RWPE2 (cell line): ENCODE results near the gene SLC35G3.

ENCODE experiments used
- ATAC-seq: fragments of 200-7000 bp; cut with Tn5 transposase; 3 replicates; pipeline ENCODE4 v1.9.1; 2021; ENCODE audit warnings: low read depth
- DNase-seq: peaks from one replicate; pipeline ENCODE4 v3.0.0-alpha.2; 2020; ENCODE audit warnings: low spot score
- H3K27ac ChIP-seq: fragments of 450-650 bp; 2 replicates; pipeline ENCODE4 v1.5.1; 2017; ENCODE audit warnings: mild to moderate bottlenecking; ENCODE audit not compliant: poor library complexity, severe bottlenecking
- H3K27me3 ChIP-seq: fragments of 250-450 bp; sonication (Bioruptor Pico); 2 replicates; pipeline ENCODE4 v1.5.1; 2021; ENCODE audit warnings: mild to moderate bottlenecking, moderate library complexity; ENCODE audit not compliant: insufficient read depth, poor library complexity, severe bottlenecking
- H3K36me3 ChIP-seq: fragments of 250-450 bp; sonication (Bioruptor Pico); 2 replicates; pipeline ENCODE4 v1.5.1; 2020; ENCODE audit warnings: low read depth, mild to moderate bottlenecking, moderate library complexity
- H3K4me1 ChIP-seq: fragments of 250-450 bp; sonication (Bioruptor Pico); 2 replicates; pipeline ENCODE4 v1.5.1; 2021; ENCODE audit warnings: mild to moderate bottlenecking, moderate library complexity; ENCODE audit not compliant: insufficient read depth, poor library complexity, severe bottlenecking
- H3K4me3 ChIP-seq: fragments of 250-450 bp; sonication (Bioruptor Pico); 2 replicates; pipeline ENCODE4 v1.5.1; 2021; ENCODE audit warnings: mild to moderate bottlenecking, moderate library complexity; ENCODE audit not compliant: severe bottlenecking
- H3K9me3 ChIP-seq: fragments of 250-450 bp; sonication (Bioruptor Pico); 2 replicates; pipeline ENCODE4 v1.5.1; 2021; ENCODE audit warnings: mild to moderate bottlenecking, moderate library complexity; ENCODE audit not compliant: severe bottlenecking
- CTCF ChIP-seq: fragments of 450-650 bp; IDR thresholded peaks from one replicate; pipeline ENCODE4 v1.5.1; 2017; ENCODE audit warnings: mild to moderate bottlenecking, moderate library complexity; ENCODE audit not compliant: poor library complexity, severe bottlenecking

Gene SLC35G3

GRCh38 chr17:35189291-35189690, 4.9 kb downstream of the SLC35G3 start:
- DNase-seq = no peak
- Histone ChIP-seq H3K36me3 (no peaks in the 10 kb centered on the region), H3K27ac (no peak overlapping the region), H3K9me3 (no peaks in the 10 kb centered on the region), H3K27me3 (no peaks in the 10 kb centered on the region), H3K4me1 (peaks cover 21% of the 10 kb centered on the region), H3K4me3 (no peak overlapping the region)
- TF ChIP-seq CTCF = no peak
- 0 out of 3 replicates have a peak, but pooled peaks have one; percentile 38 for ATAC-seq

GRCh38 chr17:35188111-35188510, 6.1 kb downstream of the SLC35G3 start:
- no peaks in the 10 kb centered on the region for H3K27me3 ChIP-seq
- DNase-seq = no peak
- H3K27ac ChIP-seq = peak overlapping the region; percentile 28
- ATAC-seq = peak; percentile 80
- no peak for TF ChIP-seq CTCF
- no peak overlapping the region for H3K4me3 ChIP-seq
- peaks cover 21% of the 10 kb centered on the region for H3K4me1 ChIP-seq
- H3K9me3 ChIP-seq = no peaks in the 10 kb centered on the region
- no peaks in the 10 kb centered on the region for H3K36me3 ChIP-seq

GRCh38 chr17:35187481-35187880, 6.7 kb downstream of the SLC35G3 start:
- Histone ChIP-seq H3K36me3 (no peaks in the 10 kb centered on the region), H3K27me3 (no peaks in the 10 kb centered on the region), H3K4me1 (peaks cover 21% of the 10 kb centered on the region), H3K4me3 (no peak overlapping the region), H3K27ac (peak overlapping the region; percentile 28), H3K9me3 (no peaks in the 10 kb centered on the region)
- no peak for ATAC-seq
- no peak for DNase-seq
- no peak for TF ChIP-seq CTCF

GRCh38 chr17:35185849-35186248, 8.3 kb downstream of the SLC35G3 start:
- DNase-seq = no peak
- H3K4me1 ChIP-seq = peaks cover 21% of the 10 kb centered on the region
- no peak overlapping the region for H3K27ac ChIP-seq
- H3K27me3 ChIP-seq = no peaks in the 10 kb centered on the region
- no peak for TF ChIP-seq CTCF
- H3K4me3 ChIP-seq = no peak overlapping the region
- H3K9me3 ChIP-seq = no peaks in the 10 kb centered on the region
- no peak for ATAC-seq
- H3K36me3 ChIP-seq = no peaks in the 10 kb centered on the region

- H3K36me3 ChIP-seq = no peaks in the 10 kb centered on the region
- H3K4me3 ChIP-seq = no peak overlapping the region
- H3K9me3 ChIP-seq = no peaks in the 10 kb centered on the region
- H3K4me1 ChIP-seq = peaks cover 16% of the 10 kb centered on the region
- no peak overlapping the region for H3K27ac ChIP-seq
- no peak for TF ChIP-seq CTCF
- DNase-seq (no peak), ATAC-seq (no peak)
- no peaks in the 10 kb centered on the region for H3K27me3 ChIP-seq
Measured at GRCh38 chr17:35184274-35184673, 9.9 kb downstream of the SLC35G3 start.
